Skeletal muscle satellite cell (primary cell): ENCODE measurements around the gene DOCK6.

Source experiments
- H3K27me3 ChIP-seq: 2 replicates; pipeline ENCODE4 v1.7.0; 2013; ENCODE audit warnings: low read length; ENCODE audit not compliant: control insufficient read depth, insufficient read depth
- H3K36me3 ChIP-seq: 2 replicates; pipeline ENCODE4 v1.7.0; 2013; ENCODE audit warnings: mild to moderate bottlenecking, control low read depth, low read length; ENCODE audit not compliant: insufficient read depth
- H3K4me1 ChIP-seq: 2 replicates; pipeline ENCODE4 v1.7.0; 2013; ENCODE audit warnings: low read length; ENCODE audit not compliant: control insufficient read depth, insufficient read depth
- H3K4me2 ChIP-seq: 2 replicates; pipeline ENCODE4 v1.7.0; 2013; ENCODE audit warnings: mild to moderate bottlenecking, low read length
- H3K4me3 ChIP-seq: 2 replicates; pipeline ENCODE4 v1.7.0; 2013; ENCODE audit warnings: low read length
- H3K9ac ChIP-seq: 2 replicates; pipeline ENCODE4 v1.7.0; 2013; ENCODE audit warnings: mild to moderate bottlenecking, low read depth, low read length, moderate library complexity
- H3K9me3 ChIP-seq: replicated peaks from 2 replicates; pipeline ENCODE4 v1.7.0; 2013; ENCODE audit warnings: mild to moderate bottlenecking, control low read depth, low read length

The DOCK6 gene

GRCh38 chr19:11198769-11199424, 63.4 kb downstream of the DOCK6 start:
- no peaks in the 10 kb centered on the region for H3K27me3 ChIP-seq
- no peaks in the 10 kb centered on the region for H3K9me3 ChIP-seq
- peaks cover 20% of the 10 kb centered on the region for H3K36me3 ChIP-seq
- no peak overlapping the region for H3K9ac ChIP-seq
- no peak overlapping the region for H3K4me2 ChIP-seq
- peaks cover 45% of the 10 kb centered on the region for H3K4me1 ChIP-seq
- H3K4me3 ChIP-seq: no peak overlapping the region

DNA sequence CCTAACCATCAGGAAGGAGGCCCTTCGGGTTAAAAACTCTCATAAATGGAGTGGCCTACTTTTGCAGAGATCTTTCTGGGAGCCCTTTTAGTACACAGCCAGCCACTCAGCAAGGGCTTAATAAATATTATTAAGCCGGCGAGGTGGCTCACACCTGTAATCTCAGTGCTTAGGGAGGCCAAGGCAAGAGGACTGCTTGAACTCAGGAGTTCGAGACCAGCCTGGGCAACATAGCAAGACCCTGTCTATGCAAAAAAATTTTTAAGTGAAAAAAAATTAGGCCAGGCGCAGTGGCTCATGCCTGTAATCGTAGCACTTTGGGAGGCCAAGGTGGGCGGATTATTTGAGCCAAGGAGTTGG, 64.2 kb downstream of the DOCK6 start:
- H3K4me2 ChIP-seq: peak overlapping the region; percentile 95
- H3K9ac ChIP-seq: peak overlapping the region; percentile 44
- H3K4me3 ChIP-seq: no peak overlapping the region
- peaks cover 46% of the 10 kb centered on the region for H3K4me1 ChIP-seq
- H3K9me3 ChIP-seq: no peaks in the 10 kb centered on the region
- H3K27me3 ChIP-seq: no peaks in the 10 kb centered on the region
- H3K36me3 ChIP-seq: peaks cover 28% of the 10 kb centered on the region

- peak within 1 kb of the TSS; percentile 95 for H3K4me2 ChIP-seq
- H3K4me3 ChIP-seq: peak within 1 kb of the TSS; percentile 83
- no peaks in the 10 kb centered on the region for H3K9me3 ChIP-seq
- peak within 1 kb of the TSS; percentile 95 for H3K9ac ChIP-seq
- no peaks in the 10 kb centered on the region for H3K27me3 ChIP-seq
- H3K4me1 ChIP-seq: peaks cover 46% of the 10 kb centered on the region
- H3K36me3 ChIP-seq: peaks cover 34% of the 10 kb centered on the region
Measured at GRCh38 chr19:11197291-11198174, 64.8 kb downstream of the DOCK6 start, which contains the start of gene KANK2. TSS of gene KANK2 (minus strand) at chr19:11197545. CDS start at chr19:11194511, 3,034 bp downstream.

DNA sequence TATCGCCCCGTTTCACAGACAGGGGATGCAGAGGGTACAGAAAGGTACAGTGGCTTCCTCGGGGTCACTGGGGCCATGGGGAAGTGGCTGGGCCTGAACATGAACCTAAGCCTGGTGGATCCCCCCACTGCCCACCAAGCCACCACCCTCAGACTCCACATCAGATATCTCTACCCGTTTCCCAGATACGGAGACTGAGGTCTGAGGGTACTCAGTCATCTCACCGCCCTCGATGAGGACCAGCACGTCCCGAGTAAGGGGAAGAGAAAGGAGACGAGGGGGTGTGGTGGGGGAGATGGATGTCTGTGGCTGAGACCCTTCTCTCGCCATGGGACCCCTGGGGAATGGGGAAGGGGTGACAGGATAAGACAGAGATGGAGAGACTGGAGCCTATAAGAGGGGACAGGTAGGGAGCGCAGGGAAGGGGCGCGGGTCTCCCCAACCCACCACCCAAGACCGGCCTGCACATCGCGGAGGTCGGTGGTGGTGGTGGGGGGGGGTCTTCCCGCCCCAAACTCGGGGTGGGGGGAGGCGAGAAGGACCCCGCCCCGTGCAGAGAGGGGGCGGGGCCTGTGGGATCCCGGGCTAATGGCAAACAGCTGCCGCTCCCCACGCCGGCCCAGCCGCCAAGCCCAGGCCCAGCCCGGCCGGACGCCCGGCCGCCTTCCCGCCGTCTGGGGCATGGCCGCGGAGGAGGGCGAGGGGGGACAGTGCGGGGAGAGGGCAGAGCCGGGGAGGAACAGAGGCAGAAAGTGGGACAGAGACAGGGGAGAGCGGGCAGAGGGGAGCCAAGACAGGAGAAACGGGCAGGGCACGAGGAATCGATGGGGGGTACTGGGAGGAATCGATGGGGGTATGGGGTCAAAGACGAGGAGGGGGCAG, 65.7 kb downstream of the DOCK6 start:
- peaks cover 51% of the 10 kb centered on the region for H3K4me1 ChIP-seq
- peak overlapping the region; percentile 83 for H3K4me3 ChIP-seq
- peak overlapping the region; percentile 95 for H3K9ac ChIP-seq
- H3K36me3 ChIP-seq: peaks cover 37% of the 10 kb centered on the region
- H3K4me2 ChIP-seq: peak overlapping the region; percentile 95
- no peaks in the 10 kb centered on the region for H3K27me3 ChIP-seq
- H3K9me3 ChIP-seq: no peaks in the 10 kb centered on the region

DNA sequence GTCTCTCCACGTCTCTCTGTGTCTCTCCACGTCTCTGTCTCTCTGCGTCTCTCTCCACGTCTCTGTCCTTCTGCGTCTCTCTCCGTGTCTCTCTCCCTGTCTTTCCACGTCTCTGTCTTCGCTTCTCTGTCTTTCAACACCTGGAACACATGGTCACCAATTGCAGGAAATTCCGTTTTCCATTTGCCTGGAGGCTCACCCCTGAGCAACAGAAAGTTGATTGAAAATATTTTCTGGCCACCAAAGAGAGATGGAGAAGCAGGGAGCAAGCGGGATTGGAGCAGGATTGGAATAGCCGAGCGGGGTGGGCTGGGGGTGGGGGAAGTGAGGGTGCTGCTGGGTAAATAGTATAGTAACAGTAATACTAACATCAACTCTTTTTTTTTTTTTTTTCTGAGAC, 66.6 kb downstream of the DOCK6 start:
- Histone ChIP-seq H3K27me3 (no peaks in the 10 kb centered on the region), H3K9ac (peak overlapping the region; percentile 79), H3K36me3 (peaks cover 39% of the 10 kb centered on the region), H3K4me2 (peak overlapping the region; percentile 95), H3K4me3 (peak overlapping the region; percentile 83), H3K4me1 (peaks cover 53% of the 10 kb centered on the region), H3K9me3 (no peaks in the 10 kb centered on the region)

DNA sequence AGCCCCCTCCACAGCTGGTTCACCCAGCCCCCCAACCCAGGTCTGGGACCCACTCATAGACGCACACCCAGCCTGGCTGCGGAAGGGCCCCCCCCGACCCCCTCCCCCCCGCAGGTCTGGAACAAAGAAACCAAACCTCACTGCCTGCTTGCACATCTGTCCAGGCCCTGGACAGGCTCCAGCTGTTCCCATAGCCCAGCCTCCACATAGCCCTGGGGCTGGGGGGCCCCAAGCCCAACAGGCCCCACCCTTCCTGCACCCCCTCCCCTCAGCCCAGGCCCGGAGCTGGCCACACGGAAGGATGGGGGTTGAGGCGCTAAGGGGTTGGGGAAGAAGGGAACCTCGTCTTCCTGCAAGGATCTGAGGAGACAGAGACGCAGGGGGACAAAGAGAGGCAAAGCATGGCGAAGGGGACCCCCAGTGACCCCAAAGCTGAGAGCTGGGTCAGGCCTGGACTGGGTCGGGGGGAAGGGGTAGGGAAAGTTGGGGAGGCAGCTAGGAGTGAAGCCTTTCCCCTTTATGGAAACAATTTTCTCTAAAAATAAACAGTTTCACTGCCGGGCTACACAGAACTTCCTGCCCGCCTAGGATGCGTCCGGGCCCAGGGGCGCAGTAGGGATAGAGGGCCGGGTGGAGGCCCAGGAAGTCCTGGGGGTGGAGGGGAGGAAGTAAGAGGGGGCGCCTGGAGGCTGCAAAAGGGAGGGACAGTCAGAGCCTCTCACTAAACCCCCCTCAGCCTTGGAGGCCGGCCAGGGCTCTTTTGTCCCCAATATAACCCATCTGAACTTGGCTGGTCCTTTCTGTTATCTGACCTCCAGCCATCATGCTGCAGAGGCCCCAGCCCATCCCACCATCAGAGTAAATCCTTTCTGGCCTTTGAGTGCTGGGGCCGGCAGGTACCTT, 67.4 kb downstream of the DOCK6 start:
- peaks cover 46% of the 10 kb centered on the region for H3K36me3 ChIP-seq
- H3K9ac ChIP-seq: peak overlapping the region; percentile 79
- no peaks in the 10 kb centered on the region for H3K9me3 ChIP-seq
- H3K4me2 ChIP-seq: peak overlapping the region; percentile 95
- H3K4me3 ChIP-seq: peak overlapping the region; percentile 83
- H3K27me3 ChIP-seq: no peaks in the 10 kb centered on the region
- H3K4me1 ChIP-seq: peaks cover 61% of the 10 kb centered on the region

DNA sequence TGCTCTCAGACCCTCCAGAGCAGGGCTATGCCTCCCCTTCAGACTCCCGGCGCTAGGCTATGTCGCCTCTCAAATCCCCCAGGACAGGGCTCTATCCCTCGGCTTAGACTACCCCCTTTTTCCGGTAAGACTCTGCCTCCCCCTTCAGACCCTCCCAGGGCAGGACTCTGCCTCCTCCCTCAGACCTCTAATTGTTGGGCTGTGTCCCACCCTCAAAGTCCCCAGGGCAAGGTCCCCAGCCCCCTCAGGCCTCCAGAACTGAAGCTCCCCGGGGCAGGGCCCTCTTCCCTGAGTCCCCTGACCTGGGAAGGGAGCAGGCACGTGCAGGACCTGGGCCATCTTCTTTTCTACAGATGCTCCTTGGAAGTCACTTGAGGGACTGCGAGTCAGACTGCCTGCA, 68.2 kb downstream of the DOCK6 start:
- H3K27me3 ChIP-seq: no peaks in the 10 kb centered on the region
- no peaks in the 10 kb centered on the region for H3K9me3 ChIP-seq
- peak overlapping the region; percentile 83 for H3K4me3 ChIP-seq
- peak overlapping the region; percentile 79 for H3K9ac ChIP-seq
- H3K36me3 ChIP-seq: peaks cover 45% of the 10 kb centered on the region
- H3K4me2 ChIP-seq: peak overlapping the region; percentile 95
- H3K4me1 ChIP-seq: peaks cover 68% of the 10 kb centered on the region

DNA sequence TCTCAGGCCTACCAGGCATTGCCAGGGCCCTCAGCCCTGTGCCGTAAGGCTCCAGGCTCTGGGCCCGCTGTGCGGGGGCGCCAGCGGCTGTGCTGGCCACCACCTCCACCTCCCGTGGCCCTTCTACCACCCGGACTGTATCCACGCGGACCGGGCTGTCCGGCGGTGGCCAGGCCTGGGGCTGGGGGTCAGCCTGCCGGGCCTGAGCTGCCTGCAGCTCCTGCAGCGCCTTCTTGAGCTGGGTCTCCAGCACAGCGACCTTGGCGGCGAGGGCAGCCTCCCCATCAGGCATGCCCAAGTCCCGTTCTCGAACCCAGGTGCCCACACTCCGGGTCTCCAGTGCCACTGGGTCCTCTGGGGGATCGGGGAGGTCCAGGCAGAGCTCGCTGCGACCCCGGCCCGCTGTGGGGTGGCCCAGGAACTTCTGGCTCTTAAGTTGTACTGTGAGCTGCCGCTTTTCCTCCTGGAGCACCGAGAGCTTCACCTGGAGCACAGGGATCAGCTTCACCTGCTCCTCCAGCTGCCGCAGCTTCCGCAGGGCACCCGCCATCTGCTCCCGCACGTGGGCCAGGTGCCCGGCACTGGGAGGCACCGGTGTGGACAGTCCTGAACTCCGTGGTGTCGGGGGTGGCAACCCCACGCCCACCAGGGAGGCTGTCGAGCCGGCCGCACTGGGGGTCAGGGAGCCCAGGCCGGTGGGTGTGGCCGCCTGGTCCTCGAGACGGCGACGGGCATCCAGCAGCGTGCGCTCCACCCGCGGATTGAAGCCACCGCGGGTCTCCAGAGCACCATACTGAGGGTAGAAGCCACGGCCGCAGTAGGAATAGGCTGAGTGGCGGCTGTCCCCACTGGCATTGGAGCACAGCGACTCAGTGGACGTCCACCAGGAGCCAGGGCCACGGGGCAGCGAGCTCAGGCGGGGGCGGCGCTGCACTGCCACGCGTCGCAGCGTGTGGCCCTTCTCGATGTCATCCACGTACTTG, 69.1 kb downstream of the DOCK6 start:
- Histone ChIP-seq H3K27me3 (no peaks in the 10 kb centered on the region), H3K9ac (no peak overlapping the region), H3K36me3 (peaks cover 50% of the 10 kb centered on the region), H3K4me3 (peak overlapping the region; percentile 47), H3K4me2 (peak overlapping the region; percentile 95), H3K4me1 (peaks cover 68% of the 10 kb centered on the region), H3K9me3 (no peaks in the 10 kb centered on the region)

- peak overlapping the region; percentile 19 for H3K4me3 ChIP-seq
- H3K9ac ChIP-seq: no peak overlapping the region
- no peaks in the 10 kb centered on the region for H3K27me3 ChIP-seq
- H3K36me3 ChIP-seq: peaks cover 62% of the 10 kb centered on the region
- peaks cover 63% of the 10 kb centered on the region for H3K4me1 ChIP-seq
- peak overlapping the region; percentile 95 for H3K4me2 ChIP-seq
- no peaks in the 10 kb centered on the region for H3K9me3 ChIP-seq
Measured at GRCh38 chr19:11191934-11192333, 70.4 kb downstream of the DOCK6 start.
